GM18951 (cell line): Measurements from ENCODE around the gene SECISBP2.
"Not testable (repeated sequence)": the region's sequence is repeated elsewhere in the genome, so short reads cannot be mapped to it uniquely, and the experiment has no call there.

Experiments
- POLR2A ChIP-seq: IDR thresholded peaks from 4 replicates; pipeline ENCODE4 v1.6.1; 2011; ENCODE audit warnings: mild to moderate bottlenecking; ENCODE audit not compliant: insufficient read length, insufficient read depth; ENCODE audit errors: extremely low read depth
- in situ Hi-C: fragments of 300-500 bp; cut with MboI; formaldehyde crosslinking; loops from one replicate; pipeline ENCODE4 v1.12.0; 2022; ENCODE audit warnings: low sequenced_read_pairs, mixed read lengths, inconsistent platforms; ENCODE audit not compliant: unreplicated experiment

Gene SECISBP2

GRCh38 chr9:89318123-89319014 lies at the start of gene SECISBP2:
Gene SECISBP2, plus strand, starts transcription at chr9:89318500. Its CDS starts 77 bp downstream, at chr9:89318577.
- TF ChIP-seq POLR2A, result peak; percentile 95
- in situ Hi-C loops, result no loop called here

- no peak for TF ChIP-seq POLR2A
- in situ Hi-C loops, result no loop called here
Measured at GRCh38 chr9:89273528-89274279, 44.6 kb upstream of the SECISBP2 start.

- in situ Hi-C loops, result no loop called here
- TF ChIP-seq POLR2A, result no peak
Measured at GRCh38 chr9:89274838-89275237, 43.5 kb upstream of the SECISBP2 start.

- in situ Hi-C loops, result not testable (repeated sequence)
Measured at GRCh38 chr9:89276040-89276439, 42.3 kb upstream of the SECISBP2 start.

GRCh38 chr9:89277043-89277442 lies 41.3 kb upstream of the SECISBP2 start:
- in situ Hi-C loops, result no loop called here
- TF ChIP-seq POLR2A, result no peak

- TF ChIP-seq POLR2A, result no peak
- in situ Hi-C loops, result no loop called here
Measured at GRCh38 chr9:89277454-89277853, 40.8 kb upstream of the SECISBP2 start.

- no peak for TF ChIP-seq POLR2A
- in situ Hi-C loops, result no loop called here
Measured at GRCh38 chr9:89278551-89278950, 39.7 kb upstream of the SECISBP2 start.

- in situ Hi-C loops, result no loop called here
- TF ChIP-seq POLR2A, result no peak
Measured at GRCh38 chr9:89278997-89279739, 39.1 kb upstream of the SECISBP2 start.

- in situ Hi-C loops, result no loop called here
- TF ChIP-seq POLR2A, result no peak
Measured at GRCh38 chr9:89281106-89281505, 37.2 kb upstream of the SECISBP2 start.

- in situ Hi-C loops, result not testable (repeated sequence)
Measured at GRCh38 chr9:89282248-89282968, 35.9 kb upstream of the SECISBP2 start.

- in situ Hi-C loops, result no loop called here
- no peak for TF ChIP-seq POLR2A
Measured at GRCh38 chr9:89284076-89284475, 34.2 kb upstream of the SECISBP2 start.

- no peak for TF ChIP-seq POLR2A
- in situ Hi-C loops, result no loop called here
Measured at GRCh38 chr9:89291741-89292140, 26.6 kb upstream of the SECISBP2 start.

GRCh38 chr9:89293014-89293413 lies 25.3 kb upstream of the SECISBP2 start:
- TF ChIP-seq POLR2A, result no peak
- in situ Hi-C loops, result no loop called here
